OCI-LY7 (cell line): ENCODE measurements around the gene SLC25A47. TPM values are rescaled to one million over a fixed set of nuclear protein-coding genes. Genes with fewer than 3 reads are reported as not detected.

Source experiments
- BruUV-seq: library from RNA; stranded (reverse); fragments of 400-500 nt; replicated peaks from 2 replicates; lab custom pipeline; 2021; lab: Mats Ljungman, UMichigan
- CTCF ChIA-PET: fragments of 300-600 bp; sonication (Branson Sonifier 250); formaldehyde crosslinking; loops from one replicate; lab custom pipeline; 2022; ENCODE audit warnings: antibody characterized with exemption; ENCODE audit not compliant: unreplicated experiment; lab: Charles Lee
- POLR2A ChIA-PET: fragments of 300-600 bp; sonication (Branson Sonifier 250); formaldehyde crosslinking; loops from one replicate; lab custom pipeline; 2022; ENCODE audit warnings: antibody characterized with exemption; lab: Charles Lee
- DNase-seq: peaks from one replicate; pipeline ENCODE4 v3.0.0-alpha.2; 2015; ENCODE audit warnings: low spot score
- H2AFZ ChIP-seq: fragments of 200-600 bp; sonication (generic), shearing (Covaris generic); 2 replicates; pipeline ENCODE4 v1.6.1; 2014; ENCODE audit warnings: mild to moderate bottlenecking, antibody characterized with exemption, low read length, moderate library complexity
- H3K27ac ChIP-seq: fragments of 200-600 bp; sonication (generic); 2 replicates; pipeline ENCODE4 v1.5.1; 2014; ENCODE audit warnings: mixed run types, low read depth, mild to moderate bottlenecking, moderate library complexity, low read length, inconsistent platforms; ENCODE audit not compliant: poor library complexity, severe bottlenecking
- H3K36me3 ChIP-seq: fragments of 200-600 bp; sonication (generic); 2 replicates; pipeline ENCODE4 v1.6.1; 2014; ENCODE audit warnings: mild to moderate bottlenecking, antibody characterized with exemption, low read length, moderate library complexity, mixed read lengths; ENCODE audit not compliant: insufficient read depth
- H3K4me1 ChIP-seq: fragments of 200-600 bp; sonication (generic); 2 replicates; pipeline ENCODE4 v1.5.1; 2014; ENCODE audit warnings: mild to moderate bottlenecking, low read length; ENCODE audit not compliant: insufficient read depth, poor library complexity, severe bottlenecking
- H3K4me2 ChIP-seq: fragments of 200-600 bp; sonication (generic); 2 replicates; pipeline ENCODE4 v1.6.1; 2014; ENCODE audit warnings: mild to moderate bottlenecking, low read length
- H3K4me3 ChIP-seq: fragments of 200-600 bp; sonication (generic); 2 replicates; pipeline ENCODE4 v1.5.1; 2014; ENCODE audit warnings: mild to moderate bottlenecking, low read depth, low read length; ENCODE audit not compliant: poor library complexity, severe bottlenecking
- H3K79me2 ChIP-seq: fragments of 200-600 bp; sonication (generic); 2 replicates; pipeline ENCODE4 v1.6.1; 2016; ENCODE audit warnings: low read depth, mild to moderate bottlenecking, low read length, moderate library complexity, mixed read lengths; ENCODE audit not compliant: insufficient read depth
- H3K9me2 ChIP-seq: fragments of 200-600 bp; sonication (generic); 2 replicates; pipeline ENCODE4 v1.6.1; 2016; ENCODE audit warnings: mild to moderate bottlenecking, low read length, mixed read lengths; ENCODE audit not compliant: insufficient read depth
- H3K9me3 ChIP-seq: fragments of 200-600 bp; sonication (generic); 2 replicates; pipeline ENCODE4 v1.6.1; 2014; ENCODE audit warnings: mild to moderate bottlenecking, mixed run types, low read length, mixed read lengths
- H4K20me1 ChIP-seq: fragments of 200-600 bp; sonication (generic); 2 replicates; pipeline ENCODE4 v1.6.1; 2014; ENCODE audit warnings: mild to moderate bottlenecking, antibody characterized with exemption, low read length, moderate library complexity, mixed read lengths; ENCODE audit not compliant: insufficient read depth
- CTCF ChIP-seq: fragments of 200-600 bp; sonication (generic); conservative IDR thresholded peaks from 2 replicates; pipeline ENCODE4 v1.5.1; 2014; ENCODE audit warnings: mild to moderate bottlenecking, antibody characterized with exemption, low read length, moderate library complexity, mixed read lengths
- EZH2phosphoT487 ChIP-seq: fragments of 200-600 bp; sonication (generic); IDR thresholded peaks from 2 replicates; pipeline ENCODE4 v1.6.1; 2018; ENCODE audit warnings: low read depth, borderline replicate concordance, mild to moderate bottlenecking, mixed run types, antibody characterized with exemption, low read length, moderate library complexity, mixed read lengths
- intact Hi-C: fragments of 100-400 bp; cut with micrococcal nuclease; formaldehyde crosslinking; loops from one replicate; pipeline ENCODE4 v1.10.0; 2022; ENCODE audit not compliant: unreplicated experiment
- total RNA-seq, 2 experiments: library from RNA; depleted of rRNA in 1 of 2; stranded (reverse); fragments of >200 nt in 1 of 2; shearing (Covaris generic) in 1 of 2; gene quantifications; 2 replicates each; pipeline ENCODE4 v1.2.3, GENCODE V29; 2014 to 2022

SLC25A47 gene
- total RNA-seq, 2 experiments from 2014 or later, result 0.44 TPM; not detected in 1

DNA sequence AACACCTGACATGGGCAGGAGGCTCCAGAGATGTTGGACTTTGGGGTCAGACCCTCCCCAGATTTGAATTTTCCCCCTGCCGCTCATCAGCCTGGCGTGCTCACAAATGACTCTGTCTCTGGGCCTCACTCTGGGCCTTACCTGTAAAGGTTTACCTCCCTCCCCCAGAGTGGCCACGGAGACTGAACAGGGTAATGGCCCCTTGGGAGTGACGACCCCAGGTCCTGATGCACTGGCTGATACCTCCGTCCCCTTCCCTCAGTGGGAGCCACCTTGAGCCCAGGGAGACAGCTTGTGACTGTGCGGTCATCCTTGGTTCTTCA, 23.9 kb upstream of the SLC25A47 start:
- Histone ChIP-seq H3K27ac (no peak overlapping the region), H3K36me3 (no peaks in the 10 kb centered on the region), H3K79me2 (no peaks in the 10 kb centered on the region), H3K4me2 (no peak overlapping the region), H4K20me1 (no peaks in the 10 kb centered on the region), H3K4me1 (peaks cover 17% of the 10 kb centered on the region), H3K4me3 (no peak overlapping the region), H3K9me3 (no peaks in the 10 kb centered on the region), H3K9me2 (no peaks in the 10 kb centered on the region), H2AFZ (no peak overlapping the region)
- TF ChIP-seq CTCF (no peak), EZH2phosphoT487 (no peak)
- no peak for DNase-seq
- intact Hi-C loops, result no loop called here
- BruUV-seq, result no TSS peak
- POLR2A ChIA-PET, result no interaction called here
- CTCF ChIA-PET, result no interaction called here

- no peak overlapping the region for H3K4me2 ChIP-seq
- POLR2A ChIA-PET, result interaction anchor here (0.7 kb wide), 2 partner anchors 298 to 821 kb away, joined by 3 to 4 read pairs; no protein-coding TSS in a partner anchor
These were observed 20.5 kb upstream of the SLC25A47 start for GRCh38 chr14:100302616-100303015.

More at GRCh38 chr14:100302616-100303015, 20.5 kb upstream of the SLC25A47 start:
- CTCF ChIA-PET, result no interaction called here
- no peaks in the 10 kb centered on the region for H3K9me3 ChIP-seq
- intact Hi-C loops, result no loop called here
- BruUV-seq, result no TSS peak
- H3K4me3 ChIP-seq, result no peak overlapping the region
- no peak for TF ChIP-seq CTCF
- TF ChIP-seq EZH2phosphoT487, result no peak
- no peaks in the 10 kb centered on the region for H3K36me3 ChIP-seq
- no peak overlapping the region for H2AFZ ChIP-seq
- no peak overlapping the region for H3K27ac ChIP-seq
- H3K79me2 ChIP-seq, result no peaks in the 10 kb centered on the region
- no peaks in the 10 kb centered on the region for H3K9me2 ChIP-seq
- no peak for DNase-seq
- H3K4me1 ChIP-seq, result peaks cover 14% of the 10 kb centered on the region
- no peaks in the 10 kb centered on the region for H4K20me1 ChIP-seq
